GM19238 (cell line): Measurements from ENCODE around the gene JAM2.
"Not testable (repeated sequence)": the region's sequence is repeated elsewhere in the genome, so short reads cannot be mapped to it uniquely, and the experiment has no call there.

Experiments used
- DNase-seq: peaks from one replicate; pipeline ENCODE4 v3.0.0; 2011; ENCODE audit warnings: low spot score; ENCODE audit not compliant: insufficient read length

Gene JAM2

DNA sequence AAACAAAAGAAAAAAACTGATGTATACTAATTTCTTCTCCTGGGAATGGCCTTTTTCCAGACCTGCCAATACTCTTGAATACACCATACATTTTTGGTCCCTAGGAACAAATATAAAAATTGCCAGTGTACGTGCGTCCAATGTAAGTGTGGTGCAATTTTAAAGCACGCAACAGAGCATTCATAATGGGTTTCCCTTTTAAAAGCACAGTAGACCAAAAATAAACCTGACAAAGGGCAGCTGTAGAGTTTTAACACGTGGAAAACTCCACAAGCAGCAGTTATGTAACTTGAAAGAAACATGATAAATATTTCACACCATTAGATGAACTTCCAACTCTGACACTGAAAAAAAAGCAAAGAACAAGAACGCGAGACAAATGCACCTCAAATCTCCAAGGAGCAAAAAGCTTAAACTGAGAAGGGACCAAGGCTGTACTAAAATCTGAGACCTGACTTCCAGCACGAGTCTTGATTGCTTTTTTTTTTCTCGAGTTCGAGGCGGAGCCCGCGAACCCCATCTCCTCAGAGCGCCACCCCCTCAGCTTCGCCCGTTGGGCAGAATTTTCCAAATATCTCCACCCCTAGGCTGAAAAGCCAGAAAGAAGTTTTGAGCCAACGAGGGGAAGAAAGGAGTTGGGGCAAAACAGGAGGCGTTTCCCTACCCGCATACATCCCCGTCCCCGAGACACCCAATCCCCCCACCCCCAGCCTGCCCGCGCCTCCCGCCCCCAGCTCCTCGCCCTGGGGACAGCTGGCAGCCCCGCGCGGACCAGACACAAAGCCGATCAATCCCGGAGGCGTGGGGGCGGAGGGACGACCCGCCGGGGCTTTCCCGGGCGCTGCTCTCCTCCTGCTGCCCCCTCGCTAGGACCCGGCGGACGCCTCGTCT is at the start of gene JAM2:
Gene JAM2, plus strand, starts transcription at position 599 of the 891 bp plus-strand sequence. CDS start 564 bp downstream, outside the sequence.
- peak; percentile 44 for DNase-seq

DNA sequence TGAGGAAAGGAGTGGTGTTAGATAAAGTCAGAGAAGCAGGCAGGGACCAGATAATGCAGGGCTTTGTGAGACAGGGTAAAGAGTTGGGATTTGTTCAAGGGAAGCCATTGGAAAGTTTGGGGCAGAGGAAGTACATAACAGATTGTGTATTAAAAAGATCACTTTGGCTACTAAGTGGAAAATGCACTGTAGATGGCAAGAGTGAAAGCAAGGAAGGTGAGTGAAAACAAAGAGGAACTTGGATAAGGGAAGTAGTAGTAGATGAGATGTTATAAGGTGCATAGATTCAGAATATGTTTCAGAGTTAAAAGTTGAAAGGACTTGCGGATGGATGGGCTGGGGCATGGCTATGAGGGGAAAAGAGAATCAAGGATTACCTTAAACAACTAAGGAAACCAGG is 49.2 kb upstream of the JAM2 start:
- DNase-seq = no peak

DNA sequence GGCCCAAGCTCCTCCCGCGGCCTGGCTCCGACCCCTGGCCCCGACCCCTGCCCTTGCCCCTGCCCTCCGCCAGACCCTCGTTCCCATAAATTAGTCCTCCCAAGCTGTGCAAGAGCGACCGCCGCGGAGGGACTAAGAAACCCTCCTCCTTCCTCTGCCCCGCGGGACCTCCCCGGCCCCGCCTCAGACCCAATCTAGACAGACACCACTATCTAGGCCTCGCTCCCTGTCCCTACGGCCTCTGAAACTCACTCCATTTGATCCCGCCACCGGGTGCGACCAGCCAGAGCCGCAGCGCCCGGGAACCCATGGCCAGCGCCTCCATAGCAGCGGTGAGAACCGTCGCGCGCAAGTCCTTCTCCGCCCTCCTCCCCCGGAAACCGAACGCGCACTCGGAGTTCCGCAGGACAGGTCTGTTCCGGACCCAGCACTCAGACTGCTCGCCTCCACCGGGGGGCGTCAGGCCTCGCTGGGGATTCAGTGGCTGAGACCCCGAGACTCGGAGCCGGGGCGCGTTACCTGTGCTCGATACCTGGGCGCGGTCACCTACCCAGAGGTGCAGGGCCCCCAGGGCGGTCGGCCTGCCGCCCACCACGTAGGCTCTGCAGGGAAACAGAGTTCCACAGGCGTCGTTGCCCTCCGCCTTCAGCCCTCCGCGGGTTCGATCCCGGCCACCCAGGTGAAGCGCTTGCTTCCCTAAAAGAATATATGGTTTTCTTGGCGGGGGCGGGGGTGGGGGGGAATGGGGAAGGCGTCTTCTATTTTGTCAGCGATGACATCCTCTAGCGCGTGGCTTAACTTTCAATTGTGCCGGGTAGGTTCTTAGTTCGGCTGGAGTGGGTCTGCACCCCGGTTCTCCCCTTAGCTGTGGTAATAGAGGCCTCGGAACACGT is 31.7 kb upstream of the JAM2 start, which contains the start of gene MRPL39:
Gene MRPL39, minus strand, starts transcription at position 331 of the 893 bp plus-strand sequence. Its CDS starts 6 bp downstream, at position 325.
- peak; percentile 86 for DNase-seq

DNA sequence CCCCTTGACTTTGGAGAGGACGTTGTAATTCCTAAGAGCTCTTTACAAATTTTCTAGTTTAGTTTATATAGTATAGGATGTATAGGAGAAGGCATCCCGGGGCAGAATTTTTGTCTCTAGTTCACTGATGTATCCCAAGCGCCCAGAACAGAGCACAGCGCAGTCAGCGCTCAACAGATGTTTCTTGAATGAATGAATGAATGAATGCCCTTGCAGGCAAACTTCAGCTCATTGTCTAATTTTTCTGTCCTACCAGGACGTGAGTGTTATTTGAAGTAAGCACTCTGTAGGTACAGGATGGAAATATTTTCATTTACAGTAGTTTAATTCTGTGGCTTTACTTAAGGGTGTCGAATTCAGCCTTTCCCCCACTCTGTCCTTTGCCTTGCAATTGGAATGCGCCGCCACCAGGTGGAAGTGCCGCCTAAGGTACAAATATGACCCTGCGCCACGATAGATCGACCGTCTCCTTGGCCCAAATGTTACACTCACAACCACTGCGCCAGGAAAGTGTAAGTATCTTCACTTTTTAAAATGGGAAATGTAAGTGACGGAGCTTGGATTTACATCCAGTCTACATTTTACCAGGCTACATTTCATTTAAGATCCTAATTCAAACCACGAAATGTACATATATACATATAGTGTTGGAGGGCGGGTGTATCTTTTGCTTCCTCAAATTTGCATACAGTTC is 30.9 kb upstream of the JAM2 start:
- DNase-seq = peak; percentile 63

DNA sequence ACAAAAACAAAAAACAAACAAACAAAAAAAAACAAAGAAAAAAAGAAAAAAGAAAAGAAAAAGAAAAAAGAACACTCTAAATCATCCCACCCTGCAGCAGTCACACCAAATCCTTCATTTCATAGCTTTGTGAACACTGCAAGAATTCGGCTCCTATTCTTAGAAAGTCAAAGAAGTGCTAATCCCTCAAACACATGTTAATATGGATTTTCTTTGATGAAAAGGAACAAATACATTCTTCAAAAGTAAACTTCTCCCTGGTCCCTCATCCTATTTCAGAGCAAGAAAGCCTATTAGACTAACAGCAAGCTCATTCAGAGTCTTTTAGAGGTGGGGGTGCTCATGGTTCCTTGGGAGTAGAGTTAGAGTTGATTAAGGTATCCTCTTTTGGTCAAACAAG is 24.6 kb upstream of the JAM2 start:
- DNase-seq = no peak

GRCh38 chr21:25615880-25616279 is 23.2 kb upstream of the JAM2 start:
- DNase-seq = no peak

DNA sequence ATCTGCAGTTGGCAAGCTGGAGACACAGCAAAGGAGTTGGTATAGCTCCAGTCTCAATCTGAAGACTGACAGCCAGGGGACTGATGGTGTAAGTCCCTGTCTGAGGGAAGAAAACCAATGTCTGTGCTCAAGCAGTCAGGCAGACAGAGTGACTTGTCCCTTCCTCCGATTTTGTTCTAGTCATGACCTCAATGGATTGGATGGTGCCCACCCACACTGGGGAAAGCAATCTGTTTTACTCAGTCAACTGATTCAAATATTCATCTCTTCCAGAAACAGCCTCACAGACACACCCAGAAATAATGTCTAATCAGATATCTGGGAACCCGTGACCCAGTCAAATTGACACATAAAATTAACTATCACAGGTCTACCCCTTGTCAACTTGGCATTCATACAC is 19.9 kb upstream of the JAM2 start:
- DNase-seq = no peak

GRCh38 chr21:25624511-25624910 is 14.5 kb upstream of the JAM2 start:
- DNase-seq = no peak

GRCh38 chr21:25625036-25625435 is 14.0 kb upstream of the JAM2 start:
- DNase-seq = no peak

DNA sequence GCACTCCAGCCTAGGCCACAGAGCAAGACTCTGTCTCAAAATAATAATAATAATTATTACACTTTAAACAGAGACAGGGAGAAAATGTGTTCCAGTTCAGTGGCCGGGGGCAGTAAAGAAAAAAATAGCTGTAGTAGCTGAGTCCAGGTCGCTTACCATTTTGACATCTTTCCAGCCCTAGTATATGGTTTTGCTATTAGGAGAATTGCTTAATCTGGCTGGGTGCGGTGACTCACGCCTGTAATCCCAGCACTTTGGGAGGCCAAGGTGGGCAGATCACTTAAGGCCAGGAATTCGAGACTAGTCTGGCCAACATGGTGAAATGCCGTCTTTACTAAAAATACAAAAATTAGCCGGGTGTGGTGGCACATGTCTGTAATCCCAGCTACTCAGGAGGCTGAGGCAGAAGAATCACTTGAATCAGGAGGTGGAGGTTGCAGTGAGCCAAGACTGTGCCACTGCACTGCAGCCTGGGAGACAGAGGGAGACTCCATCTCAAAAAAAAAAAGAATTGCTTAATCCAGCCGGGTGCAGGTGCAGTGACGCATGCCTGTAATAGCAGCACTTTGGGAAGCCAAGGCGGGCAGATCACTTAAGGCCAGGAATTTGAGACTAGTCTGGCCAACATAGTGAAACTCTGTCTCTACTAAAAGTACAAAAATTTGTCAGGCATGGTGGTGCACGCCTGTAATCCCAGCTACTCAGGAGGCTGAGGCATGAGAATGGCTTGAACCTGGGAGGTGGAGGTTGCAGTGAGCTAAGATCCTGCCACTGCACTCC is 13.1 kb upstream of the JAM2 start:
- not testable (repeated sequence) for DNase-seq

- DNase-seq = no peak
Observed at GRCh38 chr21:25626757-25627156, 12.3 kb upstream of the JAM2 start.

GRCh38 chr21:25632296-25632695 is 6.8 kb upstream of the JAM2 start:
- DNase-seq = no peak

- no peak for DNase-seq
Observed at GRCh38 chr21:25635310-25635709, 3.7 kb upstream of the JAM2 start.

GRCh38 chr21:25636727-25637126 is 2.3 kb upstream of the JAM2 start:
- DNase-seq = no peak

- DNase-seq = no peak
Observed at GRCh38 chr21:25637851-25638659, 1.0 kb upstream of the JAM2 start.

DNA sequence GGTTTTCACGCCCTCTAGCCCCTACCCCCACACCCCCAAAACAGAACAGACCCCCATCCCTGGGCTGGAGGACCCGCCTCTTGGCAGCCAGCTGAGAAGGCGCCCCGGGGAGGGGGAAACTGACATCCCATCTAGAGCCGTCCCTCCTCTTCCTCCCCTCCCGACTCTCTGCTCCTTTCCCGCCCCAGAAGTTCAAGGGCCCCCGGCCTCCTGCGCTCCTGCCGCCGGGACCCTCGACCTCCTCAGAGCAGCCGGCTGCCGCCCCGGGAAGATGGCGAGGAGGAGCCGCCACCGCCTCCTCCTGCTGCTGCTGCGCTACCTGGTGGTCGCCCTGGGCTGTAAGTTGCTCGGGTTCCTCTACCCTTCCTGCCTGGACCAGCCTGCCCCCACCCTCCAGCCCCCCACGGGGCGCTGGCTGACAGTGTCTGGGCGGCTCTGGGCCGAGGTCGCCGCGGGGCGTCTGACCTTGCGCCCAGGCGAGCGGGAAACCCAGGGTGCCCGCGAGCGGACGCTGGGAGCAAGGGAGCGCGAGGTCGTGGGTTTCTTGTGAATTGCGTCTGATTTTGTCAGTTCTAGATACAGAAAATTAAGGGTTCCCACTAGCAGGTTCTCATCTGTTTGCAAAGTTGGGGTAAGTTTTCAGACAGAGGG is 618 bp downstream of the JAM2 start:
- peak; percentile 45 for DNase-seq

GRCh38 chr21:25640202-25640942 is 1.3 kb downstream of the JAM2 start:
- DNase-seq = peak; percentile 16

GRCh38 chr21:25640943-25641292 is 1.9 kb downstream of the JAM2 start:
- DNase-seq = no peak

DNA sequence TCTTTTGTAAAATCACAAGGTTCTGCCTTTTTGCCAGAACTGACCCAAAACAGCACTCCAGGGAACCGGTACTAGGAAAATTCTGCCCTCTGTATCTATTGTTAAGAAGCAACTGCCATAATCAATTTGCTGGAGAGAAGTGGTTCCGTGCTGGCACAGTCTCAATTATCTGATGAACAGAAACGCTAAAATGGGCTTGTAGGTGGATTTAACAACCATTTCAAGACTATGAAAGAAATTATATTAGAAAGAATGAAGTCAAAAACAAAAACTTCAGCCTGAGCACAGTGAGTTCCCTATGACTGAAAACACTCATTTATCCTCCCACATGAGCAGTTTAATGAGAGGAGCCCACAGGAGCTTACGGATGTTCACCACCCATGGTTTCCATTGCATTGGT is 4.4 kb downstream of the JAM2 start:
- DNase-seq = no peak
